DMS114 treated with DMSO at 0.1 percent for 48 hours (cell line): ENCODE results near the gene LAMTOR4.

ENCODE experiments used
- DNase-seq: peaks from one replicate; lab custom pipeline; 2025; ENCODE audit not compliant: unreplicated experiment; lab: John Stamatoyannopoulos, UW

LAMTOR4 gene

DNA sequence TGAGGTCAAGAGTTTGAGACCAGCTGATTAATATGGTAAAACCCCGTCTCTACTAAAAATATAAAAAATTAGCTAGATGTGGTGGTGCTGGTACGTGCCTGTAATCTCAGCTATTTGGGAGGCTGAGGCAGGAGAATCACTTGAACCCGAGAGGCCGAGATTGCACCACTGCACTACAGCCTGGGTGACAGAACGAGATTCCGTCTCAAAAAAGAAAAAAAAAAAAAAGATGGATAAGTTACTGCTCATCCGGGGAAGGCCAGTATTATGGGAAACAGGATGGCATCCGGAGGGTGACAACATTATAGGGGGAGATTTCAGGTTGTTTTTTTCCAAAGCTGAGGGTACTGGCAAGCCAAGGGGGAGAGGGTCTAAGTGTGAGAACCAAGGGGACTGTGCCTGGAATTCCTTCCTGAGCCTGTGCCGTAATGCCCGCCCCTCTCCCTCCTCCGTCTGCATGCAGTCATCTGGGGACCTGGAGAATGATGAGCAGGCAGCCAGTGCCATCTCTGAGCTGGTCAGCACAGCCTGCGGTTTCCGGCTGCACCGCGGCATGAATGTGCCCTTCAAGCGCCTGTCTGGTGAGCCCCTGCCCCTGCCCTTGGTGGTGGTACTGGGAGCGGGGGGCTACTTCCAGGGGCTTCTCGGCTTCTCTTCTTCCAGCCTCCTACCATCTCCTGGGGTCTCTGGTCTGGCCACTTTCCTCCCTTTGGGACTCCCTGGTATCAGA, 4.4 kb downstream of the LAMTOR4 start:
- no peak for DNase-seq

DNA sequence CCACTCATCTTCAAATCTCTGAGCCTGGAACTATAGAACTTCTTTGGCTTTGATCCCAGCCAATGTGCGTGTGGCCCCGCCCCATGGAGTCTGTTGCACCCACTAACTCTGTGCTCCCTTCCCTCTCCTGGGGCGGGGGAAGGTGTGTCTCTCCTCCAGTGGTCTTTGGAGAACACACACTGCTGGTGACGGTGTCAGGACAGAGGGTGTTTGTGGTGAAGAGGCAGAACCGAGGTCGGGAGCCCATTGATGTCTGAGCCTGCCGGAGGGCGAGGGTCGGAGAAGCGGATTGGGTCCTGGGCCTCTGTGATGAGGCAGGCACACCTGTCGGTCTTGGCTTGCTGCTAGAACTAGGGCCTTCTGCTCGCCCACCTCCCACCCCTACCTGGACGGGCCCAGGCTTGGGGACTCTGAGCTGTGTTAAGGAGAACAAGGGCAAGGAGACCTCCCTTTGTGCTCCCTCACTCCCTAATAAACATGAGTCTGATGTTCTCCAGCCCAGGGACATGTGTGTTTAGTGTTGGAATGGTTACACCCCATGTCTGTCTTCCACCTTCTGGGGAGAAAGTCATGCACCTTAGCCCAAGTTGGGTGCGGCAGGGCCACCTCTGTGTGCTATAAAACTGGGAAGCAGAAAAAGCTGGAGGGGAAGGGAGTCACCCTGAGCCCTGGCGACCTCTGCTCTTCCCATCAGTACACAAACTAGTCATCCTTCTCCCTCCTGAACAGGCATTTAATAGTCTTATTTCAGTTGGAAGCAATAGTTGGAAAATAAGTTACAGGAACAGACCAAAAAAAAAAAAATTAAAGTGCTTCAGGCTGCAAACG, 5.2 kb downstream of the LAMTOR4 start:
- no peak for DNase-seq

DNA sequence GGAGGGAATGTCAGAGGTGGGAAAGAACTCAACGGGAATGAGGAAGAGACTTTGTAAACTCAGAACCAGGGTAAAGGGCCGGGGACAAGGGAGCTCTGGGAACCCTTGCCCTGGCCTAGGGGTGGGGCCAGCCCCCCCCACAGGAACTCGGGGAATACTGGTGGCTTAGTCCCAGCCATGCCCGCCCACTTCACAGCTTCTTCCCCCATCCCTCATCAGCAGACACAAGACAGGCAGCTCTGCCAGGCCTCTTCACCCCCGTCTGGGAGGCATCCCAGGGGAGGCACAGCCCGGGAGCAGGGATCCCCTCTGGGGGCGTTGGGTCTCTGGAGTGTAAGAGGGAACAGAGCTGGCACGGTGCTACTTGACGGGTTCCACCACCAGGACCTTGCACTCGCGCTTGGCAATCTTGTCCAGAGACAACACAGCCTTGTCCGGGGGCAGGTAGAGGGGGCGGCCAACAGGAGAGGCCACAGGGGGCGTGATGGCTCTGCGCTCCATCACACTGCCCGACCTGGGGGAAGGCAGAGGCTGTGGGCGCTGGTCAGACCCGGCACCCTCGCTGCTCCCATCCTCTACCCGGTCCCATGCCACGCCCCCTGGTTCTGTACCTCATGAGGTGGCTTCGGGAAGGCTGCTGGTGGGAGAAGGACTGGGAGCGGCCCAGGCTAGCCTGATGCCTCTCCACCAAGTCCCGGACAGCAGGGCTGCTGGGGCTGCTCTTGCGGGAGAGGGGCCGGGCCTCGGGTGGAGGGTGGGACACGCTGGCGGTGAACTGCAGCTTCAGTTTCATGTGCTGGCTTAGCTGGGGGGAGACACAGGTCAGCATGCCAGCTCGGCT, 6.2 kb downstream of the LAMTOR4 start:
- DNase-seq, result no peak

DNA sequence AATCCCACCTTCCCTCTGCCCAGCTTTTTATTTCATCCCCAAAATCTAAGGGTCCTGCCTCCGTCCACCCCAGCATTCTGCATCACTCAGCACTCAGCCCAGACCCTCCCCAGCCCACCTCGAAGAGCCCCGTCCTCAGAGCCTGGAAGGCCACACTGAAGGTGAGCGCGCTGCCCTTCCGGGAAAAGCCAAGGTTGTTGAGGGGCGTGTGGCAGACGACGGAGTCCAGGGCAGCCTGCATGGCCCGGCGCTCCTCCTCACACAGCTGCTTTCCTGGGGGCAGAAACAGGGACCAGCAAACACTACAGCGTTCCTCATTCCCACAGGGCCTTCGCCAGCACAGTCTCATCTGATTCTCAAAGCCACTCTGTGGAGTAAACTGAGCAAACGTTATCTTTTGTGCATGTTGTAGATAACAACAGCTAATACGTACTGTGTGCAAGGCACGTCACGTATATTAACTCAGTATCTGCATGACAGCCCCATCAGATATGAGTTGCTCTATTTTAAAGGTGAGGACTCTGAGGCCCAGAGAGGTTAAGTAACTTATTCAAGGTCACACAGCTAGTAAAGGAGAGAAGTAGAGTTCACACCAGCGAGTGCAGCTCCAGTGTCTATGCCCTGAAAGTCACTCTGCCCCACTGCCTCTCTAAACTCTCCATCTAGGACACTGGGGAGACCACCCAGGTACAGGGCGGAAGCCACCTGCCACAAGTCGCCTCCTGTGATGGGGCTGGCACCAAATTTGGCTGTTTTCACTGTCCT, 7.0 kb downstream of the LAMTOR4 start:
- no peak for DNase-seq

DNA sequence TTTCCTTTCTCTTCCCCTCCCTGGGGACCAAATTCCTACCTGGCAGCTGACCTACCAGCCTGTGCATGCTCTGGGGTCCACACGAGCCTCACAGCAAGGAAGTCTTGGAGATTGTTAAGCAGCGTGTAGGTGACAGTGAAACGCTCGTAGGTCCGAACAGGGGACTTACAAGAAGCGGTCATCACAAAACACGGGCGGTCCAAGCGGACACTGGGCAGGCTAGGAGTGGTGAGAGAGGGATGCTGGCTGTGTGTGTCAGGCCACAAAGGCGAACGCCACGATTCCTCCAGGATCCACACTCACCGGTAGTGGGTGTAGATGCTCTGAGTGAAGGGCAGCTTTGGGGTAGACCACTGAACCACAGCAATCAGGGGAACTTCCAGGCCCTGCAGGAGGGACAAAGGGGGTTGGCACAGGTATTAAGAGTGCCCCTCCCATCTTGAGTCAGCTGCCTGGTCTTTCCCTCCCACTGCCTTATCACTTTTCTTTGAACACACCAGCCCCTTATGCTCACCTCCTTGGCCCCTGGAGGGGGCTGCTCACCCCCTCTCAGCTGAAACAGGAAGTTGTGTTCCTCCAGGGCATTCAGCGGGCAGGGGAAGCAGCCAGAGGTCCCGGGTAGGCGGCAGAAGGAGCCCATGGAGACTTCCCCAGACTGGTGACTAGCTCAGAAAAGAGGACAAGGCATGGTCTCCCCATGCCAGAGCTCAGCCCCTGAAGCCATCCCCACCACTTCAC, 7.8 kb downstream of the LAMTOR4 start:
- no peak for DNase-seq

DNA sequence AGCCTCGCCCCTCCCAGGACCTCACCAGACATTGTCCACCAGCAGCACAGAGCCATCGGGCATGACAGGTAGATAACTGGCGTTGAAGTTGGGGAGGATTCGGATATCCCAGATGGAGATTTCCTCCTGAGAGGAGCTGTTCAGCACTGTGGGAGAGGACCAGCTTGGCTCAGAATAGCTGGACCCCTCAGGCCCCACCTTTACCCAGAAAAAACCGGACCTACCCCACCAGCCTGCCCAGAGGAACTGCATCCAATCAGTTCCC, 8.3 kb downstream of the LAMTOR4 start:
- DNase-seq, result no peak

DNA sequence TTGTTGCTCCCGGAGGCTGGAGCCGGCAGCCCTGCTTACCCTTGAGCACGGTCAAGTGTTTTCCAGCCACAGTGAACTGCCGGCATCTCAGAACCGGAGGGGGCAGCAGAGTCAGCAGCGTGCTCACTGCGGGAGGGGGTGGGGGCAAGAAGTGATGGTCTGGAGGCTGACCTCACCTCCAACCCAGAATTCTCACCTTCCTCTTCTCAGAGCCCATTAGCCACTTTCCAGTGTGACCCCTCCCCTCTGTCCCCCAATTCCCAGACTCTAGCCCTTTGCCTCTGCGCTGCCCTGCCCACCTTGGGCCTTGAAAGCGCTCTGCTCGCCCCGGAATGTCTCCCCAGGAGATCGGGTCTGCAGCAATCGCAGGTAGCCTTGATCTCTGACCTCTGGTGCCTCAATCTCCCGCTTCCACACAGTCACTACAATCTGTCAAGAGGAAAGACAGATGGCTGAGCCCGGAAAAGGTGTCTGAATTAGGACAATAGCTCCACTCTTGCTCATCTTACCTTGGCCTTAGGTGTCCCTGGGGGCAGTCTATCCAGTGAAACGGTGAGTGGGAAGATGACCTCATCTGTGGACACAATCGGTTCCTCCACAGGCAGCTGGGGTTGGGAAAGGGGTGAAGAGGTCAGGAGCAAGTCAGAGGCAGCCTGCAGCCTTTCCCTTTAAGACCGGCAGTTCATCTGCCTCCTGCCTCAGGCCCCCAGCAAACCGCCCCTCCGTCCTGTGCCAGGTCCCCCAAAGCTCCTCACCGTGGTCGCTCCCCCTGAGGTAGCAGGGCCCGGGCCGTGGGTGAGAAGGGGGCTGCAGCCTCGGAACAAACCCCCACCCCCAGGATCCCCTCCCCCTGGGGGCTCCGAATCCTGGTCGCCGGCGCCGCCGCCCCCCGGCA, 8.9 kb downstream of the LAMTOR4 start:
- peak; percentile 21 for DNase-seq

DNA sequence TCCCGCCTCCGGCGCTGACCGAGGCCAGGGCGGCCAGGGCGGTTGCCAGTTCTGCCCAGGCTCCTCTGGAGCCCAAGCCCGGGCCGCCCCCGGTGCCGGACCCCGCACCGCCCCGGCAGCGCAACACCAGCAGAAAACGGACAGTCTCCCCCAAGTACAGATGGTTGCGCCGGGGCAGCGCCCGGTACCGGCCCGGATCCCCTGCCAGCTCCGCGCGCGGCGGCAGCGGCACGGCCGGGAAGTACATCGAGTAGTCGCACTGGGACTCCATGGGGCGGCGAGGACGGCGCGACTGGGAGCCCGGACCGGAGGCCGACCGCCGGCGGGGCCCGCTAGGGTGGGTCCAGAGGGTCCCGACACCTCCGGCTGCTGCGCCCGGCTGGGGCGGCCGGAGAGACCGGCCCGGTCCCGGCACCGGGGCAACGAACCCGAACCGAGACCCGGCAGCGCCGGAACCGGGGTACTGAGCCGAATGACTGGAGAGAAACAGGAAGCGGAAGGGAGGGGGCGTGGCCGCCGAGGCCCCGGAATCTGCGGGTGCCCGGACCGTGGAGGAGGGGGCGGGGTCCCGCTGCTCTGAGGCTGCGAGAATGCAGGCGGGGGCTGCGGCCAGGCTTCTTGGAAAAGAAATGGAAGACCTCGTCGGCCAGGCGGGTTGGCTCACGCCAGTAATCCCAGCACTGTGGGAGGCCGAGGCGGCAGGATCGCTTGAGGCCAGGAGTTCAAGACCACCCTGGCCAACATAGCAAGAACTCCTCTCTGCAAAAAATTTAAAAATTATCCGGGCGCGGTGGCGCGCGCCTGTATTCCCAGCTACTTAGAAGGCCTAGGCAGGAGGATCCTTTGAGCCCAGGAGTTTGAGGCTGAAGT, 9.7 kb downstream of the LAMTOR4 start, which contains the start of gene TRAPPC14:
Gene TRAPPC14 (minus strand): TSS at position 495 of the 870 bp plus-strand sequence. CDS start 224 bp downstream, at position 271.
- peak; percentile 74 for DNase-seq

DNA sequence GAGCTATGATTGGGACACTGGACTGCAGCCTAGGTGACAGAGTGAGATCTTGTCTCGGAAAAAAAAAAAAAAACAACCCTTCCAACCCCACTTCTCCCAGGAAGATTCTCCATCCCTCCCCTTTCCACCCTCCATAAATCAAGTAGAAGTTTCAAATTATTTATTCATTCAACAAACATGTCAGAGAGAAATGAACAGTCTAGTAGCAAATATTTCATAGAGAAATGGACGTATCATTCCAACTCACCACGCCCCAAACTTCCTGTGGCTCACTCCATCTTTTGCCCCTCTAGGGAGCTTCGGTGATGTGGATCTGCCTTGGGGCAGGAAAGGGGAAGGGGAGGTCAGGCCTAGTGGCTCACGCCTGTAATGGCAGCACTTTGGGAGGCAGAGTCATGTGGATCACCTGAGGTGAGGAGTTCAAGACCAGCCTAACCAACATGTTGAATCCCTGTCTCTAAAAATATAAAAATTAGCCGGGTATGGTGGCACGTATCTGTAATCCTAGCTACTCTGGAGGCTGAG, 10.4 kb downstream of the LAMTOR4 start:
- DNase-seq, result no peak

DNA sequence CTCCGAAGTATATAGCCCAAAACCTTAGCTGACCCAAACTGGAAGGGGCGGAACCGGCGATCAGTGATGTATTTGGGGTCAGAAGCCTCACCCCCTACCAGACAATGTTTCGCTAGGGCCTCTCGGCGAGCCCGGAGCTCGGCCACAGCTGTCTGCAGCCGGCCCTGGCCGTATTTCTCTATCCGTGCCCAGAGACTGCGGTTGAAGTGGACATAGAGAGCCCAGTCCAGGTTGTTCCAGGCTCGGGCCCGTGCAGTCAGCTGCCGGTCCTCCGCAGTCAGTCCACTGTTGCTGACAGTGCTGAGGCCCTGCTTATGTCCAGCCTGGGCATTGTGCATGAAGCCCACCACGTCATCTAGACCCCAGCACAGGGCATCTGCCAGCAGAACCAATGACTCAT, 11.3 kb downstream of the LAMTOR4 start:
- no peak for DNase-seq

DNA sequence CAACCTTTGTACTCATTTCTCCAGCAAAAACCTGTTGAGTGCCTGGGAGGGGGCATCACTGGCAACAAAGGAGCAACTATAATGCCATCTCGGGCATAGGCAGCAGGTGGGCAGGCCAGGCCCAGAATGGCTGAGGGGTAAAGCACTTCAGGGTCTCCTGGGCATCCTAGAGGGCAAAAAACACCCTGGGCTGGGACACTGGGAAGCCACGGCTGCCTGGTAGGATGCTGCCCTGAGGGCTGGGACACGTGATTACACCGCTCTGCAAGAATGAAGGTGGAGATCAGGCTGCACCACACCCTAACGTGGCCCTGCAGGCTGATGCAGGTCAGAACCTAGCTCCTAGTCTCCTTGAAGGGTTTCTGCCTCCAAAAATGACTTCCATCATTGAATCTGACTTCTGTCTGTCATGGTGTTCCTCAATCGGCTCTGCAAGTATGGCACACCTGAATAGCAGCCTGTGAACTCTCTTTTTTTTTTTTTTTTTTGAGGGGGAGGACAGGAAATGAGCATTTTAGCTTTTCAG, 14.4 kb downstream of the LAMTOR4 start:
- no peak for DNase-seq

DNA sequence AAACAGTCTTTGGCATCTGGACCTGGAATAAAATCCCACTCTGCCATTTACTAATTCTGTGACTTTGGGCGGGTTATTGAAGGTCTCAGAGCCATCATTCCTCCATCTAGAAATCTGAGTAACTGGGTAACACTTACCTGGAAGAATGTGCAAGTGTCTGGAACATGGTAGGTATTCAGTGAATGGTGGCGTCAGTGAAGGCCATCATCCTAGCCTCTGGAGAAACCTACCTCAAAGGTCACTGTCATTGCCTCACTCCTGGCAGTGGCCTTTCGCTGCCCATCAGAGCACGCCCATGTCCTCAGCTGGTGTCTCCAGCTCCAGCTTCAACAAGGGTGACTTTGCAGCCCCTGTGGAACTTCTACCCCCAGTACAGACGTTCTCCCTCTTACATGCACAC, 15.2 kb downstream of the LAMTOR4 start:
- no peak for DNase-seq

DNA sequence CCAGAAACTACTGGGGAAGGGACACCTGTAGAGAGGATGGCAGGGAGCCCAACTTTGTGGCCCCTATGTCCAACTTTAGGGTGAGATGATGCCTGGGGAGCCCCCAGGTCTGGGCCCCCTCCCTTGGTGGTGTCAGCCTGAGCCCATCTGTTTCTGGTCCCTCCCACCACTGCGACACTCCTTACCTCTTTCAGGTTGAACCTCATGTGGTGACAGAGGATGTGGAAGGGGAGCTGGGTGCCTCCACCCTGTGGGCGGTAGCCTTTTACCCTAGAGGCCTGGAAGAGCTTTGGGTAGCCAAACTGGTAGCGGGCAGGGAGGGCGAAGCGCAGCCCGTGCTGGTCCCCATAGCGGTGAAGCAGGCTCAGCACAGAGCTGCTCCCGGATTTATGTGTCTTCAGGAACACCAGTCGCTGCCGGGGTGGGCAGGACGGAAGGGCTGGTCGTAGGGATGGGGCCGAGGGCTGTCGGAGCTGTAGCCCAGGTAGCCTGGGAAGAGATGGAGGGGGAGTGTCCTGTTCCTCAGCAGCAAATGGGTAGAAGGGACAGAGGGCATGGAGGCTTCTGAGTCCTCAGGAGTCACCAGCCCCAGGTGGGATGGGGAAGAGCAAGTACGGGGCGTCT, 17.7 kb downstream of the LAMTOR4 start:
- no peak for DNase-seq

DNA sequence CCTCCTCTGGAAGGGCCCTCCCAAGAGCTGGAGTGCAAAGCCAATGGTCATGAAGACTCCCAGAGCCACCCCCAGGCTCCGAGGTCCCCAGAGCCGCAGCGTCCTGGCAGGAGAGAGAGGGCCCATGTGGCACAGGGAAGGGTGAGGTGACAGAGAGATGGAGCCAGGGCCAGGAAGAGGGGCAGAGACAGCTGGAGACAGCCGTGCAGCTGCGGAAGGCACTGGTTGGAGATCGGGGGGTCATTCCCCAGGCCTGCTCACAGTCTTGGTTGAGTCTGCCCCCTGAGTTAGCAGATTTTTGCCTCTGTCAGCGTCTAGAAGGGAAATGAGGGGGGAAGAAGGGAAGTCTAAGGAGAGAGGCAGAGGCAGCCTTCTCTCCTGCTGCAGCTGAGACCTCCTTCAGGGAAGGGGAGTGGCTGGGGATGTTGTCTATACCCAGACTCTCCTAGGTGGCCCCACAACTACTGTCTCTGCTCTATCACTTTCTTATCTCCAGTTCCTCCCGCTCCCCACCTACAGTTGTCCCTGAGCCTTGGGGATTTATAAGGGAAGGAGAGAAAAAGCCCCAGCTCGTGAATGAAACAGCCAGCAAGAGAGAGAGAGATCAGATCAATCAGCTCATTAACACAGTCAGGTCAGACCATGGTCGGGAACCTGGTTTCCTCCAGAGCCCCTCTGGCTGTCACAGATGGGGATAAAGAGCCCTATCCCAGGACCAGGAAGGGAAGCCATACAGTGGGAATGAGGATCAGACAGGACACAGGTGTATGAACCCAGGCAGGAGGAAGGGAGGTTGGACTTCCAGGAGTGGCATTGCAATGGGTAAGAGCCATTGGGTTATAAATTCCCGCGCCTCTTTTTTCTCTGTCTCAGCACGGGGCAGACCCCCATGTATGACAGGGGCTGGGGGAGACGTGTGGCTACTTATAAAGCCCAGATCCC, 18.5 kb downstream of the LAMTOR4 start:
- no peak for DNase-seq

DNA sequence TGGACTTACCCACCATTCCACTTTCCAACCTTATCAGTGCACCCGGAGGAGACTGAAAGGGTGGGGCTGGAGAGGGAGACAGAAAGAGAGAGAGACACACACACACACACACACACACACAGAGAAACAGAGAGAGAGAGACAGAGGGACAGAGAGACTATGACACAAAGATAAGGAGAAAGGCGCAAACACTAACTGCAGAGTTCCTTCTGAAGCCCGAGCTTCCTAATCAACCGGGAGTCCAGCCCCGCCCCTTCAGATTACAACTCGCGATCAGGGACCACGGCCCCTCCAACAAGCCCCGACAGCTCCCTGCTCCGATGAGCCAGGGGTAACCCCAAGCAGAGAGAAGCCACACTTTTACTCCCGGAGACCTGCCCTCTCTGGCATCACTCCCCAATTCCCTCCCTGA, 19.2 kb downstream of the LAMTOR4 start:
- DNase-seq, result no peak

DNA sequence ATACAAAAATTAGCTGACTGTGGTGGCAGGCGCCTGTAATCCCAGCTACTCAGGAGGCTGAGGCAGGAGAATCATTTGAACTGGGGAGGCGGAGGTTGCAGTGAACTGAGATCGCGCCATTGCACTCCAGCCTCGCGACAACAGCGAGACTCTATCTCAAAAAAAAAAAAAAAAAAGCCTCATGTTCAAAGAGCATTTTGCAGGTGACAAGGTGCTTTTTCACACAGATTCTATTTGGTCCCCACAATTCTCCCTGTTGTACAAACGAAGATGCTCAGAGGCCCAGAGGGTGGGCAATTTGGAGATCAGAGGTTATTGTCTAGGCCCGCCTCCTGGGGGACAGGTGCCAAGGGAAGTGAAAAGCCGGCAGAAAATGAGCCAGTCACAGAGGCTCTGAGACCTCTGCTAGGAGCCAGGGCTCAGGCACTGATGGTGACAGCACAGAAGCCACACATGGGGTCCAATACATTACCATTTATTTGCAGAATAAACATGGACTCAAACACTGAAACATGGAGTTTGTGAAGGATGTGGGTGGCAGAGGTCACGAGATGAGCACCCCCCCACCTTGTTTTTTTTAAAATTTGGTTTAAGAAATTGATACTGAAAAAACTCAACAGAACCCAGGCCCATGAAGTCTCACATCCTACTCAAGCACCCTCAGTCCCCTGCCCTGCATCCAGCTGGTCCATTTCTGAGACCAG, 20.6 kb downstream of the LAMTOR4 start:
- DNase-seq, result no peak
